ENCODE measurements around the gene ABHD2. TPM values are rescaled to one million over a fixed set of nuclear protein-coding genes. Genes with fewer than 3 reads are reported as not detected.

ABHD2 gene
- total RNA-seq, 4 donors from 2014 or later = 37.8 to 81.5 (median 58.3) TPM

DNA sequence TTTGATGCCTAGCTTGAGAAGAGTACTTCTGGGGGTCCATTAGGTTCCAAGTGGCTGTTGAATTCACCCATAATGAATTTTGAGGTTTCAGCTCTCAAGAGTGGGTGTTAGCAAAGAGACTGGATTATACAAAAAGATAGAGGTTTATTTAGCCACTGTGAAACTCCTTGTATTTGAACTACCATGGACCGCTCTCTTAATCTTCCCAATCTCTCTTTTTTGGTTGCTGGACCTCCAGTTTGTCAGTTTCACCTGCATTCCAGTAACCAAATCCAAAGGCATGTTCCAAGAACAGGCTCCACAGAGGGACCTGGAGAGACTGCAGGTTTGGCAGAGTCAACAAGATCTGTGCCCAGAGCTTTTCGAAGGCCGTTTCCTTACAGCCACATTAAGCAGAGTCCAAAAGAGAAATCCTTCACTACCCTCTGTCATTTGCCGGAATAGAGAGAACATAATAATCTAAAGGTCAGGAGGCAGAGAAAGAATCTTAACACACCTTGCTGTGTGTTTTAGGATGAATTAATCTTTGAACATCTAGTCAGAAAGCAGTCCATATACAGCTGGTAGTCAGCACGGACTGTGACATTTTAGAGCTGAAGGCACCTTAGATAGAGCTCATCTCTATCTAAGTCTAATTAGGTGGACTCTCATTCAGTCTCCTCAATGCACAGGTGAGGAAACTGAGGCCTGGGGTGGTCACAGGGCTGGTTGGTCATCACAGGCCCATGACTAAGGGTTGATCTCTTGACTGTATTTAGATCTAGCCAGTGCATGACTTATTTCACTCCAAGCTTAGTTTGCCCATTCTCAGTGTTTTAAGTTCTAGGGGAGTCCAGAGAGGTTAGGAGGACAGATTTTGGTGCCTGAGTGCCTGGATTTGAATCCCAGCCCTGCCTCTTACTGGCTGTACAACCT is 1.3 kb downstream of the ABHD2 start:
- intact Hi-C loops (cut with DNase I; ENCODE audit: low total_unique reads) = no loop called here
- Histone ChIP-seq H3K27me3 (no peaks in the 10 kb centered on the region), H3K4me3 (peak overlapping the region; percentile 63 to 87 (median 84)), H3K36me3 (no peaks in the 10 kb centered on the region), H3K9me3 (no peaks in the 10 kb centered on the region), H3K4me1 (peaks cover 19 to 65% (median 34%) of the 10 kb centered on the region in 4 donors), H3K27ac (peak overlapping the region; percentile 89 to 95 (median 92))
- no peak for DNase-seq
- in situ Hi-C loops (cut with MboI; ENCODE audit: low pct_ligation_motif_present in 1 of 4, low pct_unique_long_range_greater_than_20kb in 1 of 4, low sequenced_read_pairs in 3 of 4) = no loop called here
- 68 to 85% methylated on average over 4 to 5 of the region's 5 CpGs for WGBS, 2 donors (ENCODE audit: low coverage in 1 of 2)
- TF ChIP-seq POLR2AphosphoS5 (IDR thresholded peaks at IDR 0.05) = no peak

DNA sequence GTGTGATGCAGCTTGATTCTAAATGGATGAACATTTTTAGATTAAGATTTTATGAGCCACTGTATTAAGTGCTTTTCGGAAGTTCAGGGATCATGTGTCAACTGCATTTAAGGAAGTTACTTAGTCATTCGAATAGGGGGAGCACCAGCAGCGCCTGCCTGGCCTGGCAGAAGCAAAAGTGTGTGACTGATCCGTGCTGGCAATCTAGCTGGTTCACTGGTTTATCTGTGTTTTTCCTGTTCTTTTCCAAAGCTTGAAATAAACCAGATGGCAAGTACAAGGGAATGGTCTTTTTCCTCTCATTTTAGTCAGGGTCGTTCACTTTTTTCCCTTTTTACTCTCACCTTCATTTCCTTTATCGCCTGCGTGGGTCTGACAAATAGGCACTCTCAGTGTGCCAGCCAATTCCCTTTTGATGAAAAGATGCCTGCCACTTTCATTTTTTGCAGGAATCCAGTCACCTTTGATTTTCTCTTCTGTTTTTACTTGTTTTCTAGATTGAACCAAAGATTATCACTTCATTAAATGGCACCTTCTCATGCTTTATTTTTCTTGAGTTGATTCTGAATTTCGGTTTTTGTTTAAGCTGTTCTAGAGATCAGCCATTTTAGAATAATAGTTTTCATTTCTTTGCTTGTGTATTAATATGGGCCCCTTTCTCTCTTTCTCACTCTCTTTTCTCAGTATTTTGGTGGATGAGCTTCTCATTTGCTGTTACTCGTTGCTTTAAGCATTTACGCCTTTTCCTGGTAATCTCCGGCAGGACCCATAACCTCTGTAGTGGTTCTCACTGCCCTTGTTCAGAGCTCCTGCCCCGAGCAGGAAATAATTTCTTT is 2.8 kb downstream of the ABHD2 start:
- in situ Hi-C loops (cut with MboI; ENCODE audit: low pct_ligation_motif_present in 1 of 4, low pct_unique_long_range_greater_than_20kb in 1 of 4, low sequenced_read_pairs in 3 of 4) (no loop called here), intact Hi-C loops (cut with DNase I; ENCODE audit: low total_unique reads) (no loop called here)
- Histone ChIP-seq H3K4me1 (peaks cover 17 to 77% (median 38%) of the 10 kb centered on the region in 4 donors), H3K4me3 (peak overlapping the region in 2 of 4 donors; percentile 2 to 87), H3K9me3 (no peaks in the 10 kb centered on the region), H3K27ac (peak overlapping the region; percentile 89 to 95 (median 92)), H3K36me3 (no peaks in the 10 kb centered on the region), H3K27me3 (no peaks in the 10 kb centered on the region)
- no peak for TF ChIP-seq CTCF (IDR thresholded peaks at IDR 0.05)
- peak; percentile 65 to 81 (median 66) for TF ChIP-seq POLR2AphosphoS5 (IDR thresholded peaks at IDR 0.05)
- TF ChIP-seq POLR2A (IDR thresholded peaks at IDR 0.05) = peak; percentile 57
- 43 to 53% methylated on average over 12 of the region's 12 CpGs for WGBS, 2 donors (ENCODE audit: low coverage in 1 of 2)
- peak; percentile 52 for DNase-seq

DNA sequence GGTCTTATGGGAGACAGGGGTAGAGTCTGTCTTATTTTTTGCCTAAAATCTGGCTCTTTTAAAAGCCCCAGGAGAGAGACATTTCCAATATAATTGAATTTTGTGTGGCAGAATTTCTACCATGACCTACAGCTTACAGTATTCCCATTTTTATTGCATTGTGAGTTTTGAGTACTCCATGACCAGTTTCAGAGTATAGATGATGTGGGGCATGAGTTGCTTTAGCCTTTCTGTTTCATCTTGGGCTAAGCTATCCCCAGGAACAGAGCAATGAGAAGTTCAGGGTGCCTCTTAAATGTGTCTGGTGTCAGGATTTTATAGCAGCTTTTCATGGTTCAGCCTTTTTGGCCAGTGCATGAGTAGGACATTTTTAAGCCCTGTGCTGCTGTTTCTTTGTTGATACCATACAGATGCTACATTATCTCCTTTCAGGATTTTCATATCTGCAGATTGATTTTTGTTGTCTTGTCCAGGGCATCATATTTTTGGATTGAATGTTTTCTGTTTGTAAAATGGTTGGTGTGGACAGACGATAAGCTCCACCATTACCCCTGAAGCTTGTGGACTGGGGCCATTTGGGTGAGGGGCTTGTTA is 3.5 kb downstream of the ABHD2 start:
- no peaks in the 10 kb centered on the region for H3K27me3 ChIP-seq
- TF ChIP-seq POLR2A (IDR thresholded peaks at IDR 0.05) = no peak
- TF ChIP-seq CTCF (IDR thresholded peaks at IDR 0.05) = no peak
- peak in 1 of 3 donors; percentile 22 for TF ChIP-seq POLR2AphosphoS5 (IDR thresholded peaks at IDR 0.05)
- H3K36me3 ChIP-seq = no peaks in the 10 kb centered on the region
- intact Hi-C loops (cut with DNase I; ENCODE audit: low total_unique reads) = no loop called here
- in situ Hi-C loops (cut with MboI; ENCODE audit: low pct_ligation_motif_present in 1 of 4, low pct_unique_long_range_greater_than_20kb in 1 of 4, low sequenced_read_pairs in 3 of 4) = no loop called here
- peak overlapping the region in 1 of 4 donors; percentile 31 for H3K4me3 ChIP-seq
- 80 to 89% methylated on average over 1 of the region's 1 CpG for WGBS, 2 donors (ENCODE audit: low coverage in 1 of 2)
- no peak for DNase-seq
- no peaks in the 10 kb centered on the region for H3K9me3 ChIP-seq
- peak overlapping the region; percentile 89 to 95 (median 92) for H3K27ac ChIP-seq
- H3K4me1 ChIP-seq = peaks cover 17 to 84% (median 40%) of the 10 kb centered on the region in 4 donors

DNA sequence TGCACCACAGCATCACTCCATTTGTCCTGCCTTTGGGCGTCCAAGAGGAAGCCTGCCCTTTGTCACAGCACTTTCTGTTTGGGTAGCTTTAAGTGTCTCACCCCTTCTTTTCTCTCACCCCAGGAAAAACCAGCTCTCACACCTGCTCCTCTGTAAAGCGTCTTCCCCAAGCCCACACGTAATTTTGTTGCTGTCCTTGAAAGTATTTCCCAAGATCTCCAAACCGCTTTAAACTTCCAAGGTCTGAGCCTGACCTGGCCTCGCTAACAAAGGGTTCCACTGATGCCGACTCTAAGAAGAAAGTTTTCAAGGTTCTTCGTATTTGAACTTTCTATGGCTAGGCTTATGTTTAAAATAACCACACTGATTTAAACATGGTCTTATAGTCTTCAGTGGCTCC is 5.3 kb downstream of the ABHD2 start:
- Histone ChIP-seq H3K27ac (peak overlapping the region; percentile 89 to 95 (median 92)), H3K27me3 (no peaks in the 10 kb centered on the region), H3K4me1 (peaks cover 23 to 93% (median 49%) of the 10 kb centered on the region in 4 donors), H3K36me3 (no peaks in the 10 kb centered on the region), H3K4me3 (no peak overlapping the region), H3K9me3 (no peaks in the 10 kb centered on the region)
- no peak for DNase-seq
- intact Hi-C loops (cut with DNase I; ENCODE audit: low total_unique reads) = no loop called here
- no peak for TF ChIP-seq CTCF (IDR thresholded peaks at IDR 0.05)
- no peak for TF ChIP-seq EP300 (IDR thresholded peaks at IDR 0.05; ENCODE audit: low read depth)
- TF ChIP-seq POLR2AphosphoS5 (IDR thresholded peaks at IDR 0.05) = no peak
- no peak for TF ChIP-seq POLR2A (IDR thresholded peaks at IDR 0.05)
- WGBS, 2 donors (ENCODE audit: low coverage in 1 of 2) = 86 to 88% methylated on average over 7 of the region's 7 CpGs
- in situ Hi-C loops (cut with MboI; ENCODE audit: low pct_ligation_motif_present in 1 of 4, low pct_unique_long_range_greater_than_20kb in 1 of 4, low sequenced_read_pairs in 3 of 4) = no loop called here
